ENCODE data around the gene PISD. TPM values are rescaled to one million over a fixed set of nuclear protein-coding genes. Genes with fewer than 3 reads are reported as not detected.
"Not testable (repeated sequence)": the region's sequence is repeated elsewhere in the genome, so short reads cannot be mapped to it uniquely, and the experiment has no call there.

PISD gene
- total RNA-seq, 1 experiment from 2014 or later: 46.4 TPM

DNA sequence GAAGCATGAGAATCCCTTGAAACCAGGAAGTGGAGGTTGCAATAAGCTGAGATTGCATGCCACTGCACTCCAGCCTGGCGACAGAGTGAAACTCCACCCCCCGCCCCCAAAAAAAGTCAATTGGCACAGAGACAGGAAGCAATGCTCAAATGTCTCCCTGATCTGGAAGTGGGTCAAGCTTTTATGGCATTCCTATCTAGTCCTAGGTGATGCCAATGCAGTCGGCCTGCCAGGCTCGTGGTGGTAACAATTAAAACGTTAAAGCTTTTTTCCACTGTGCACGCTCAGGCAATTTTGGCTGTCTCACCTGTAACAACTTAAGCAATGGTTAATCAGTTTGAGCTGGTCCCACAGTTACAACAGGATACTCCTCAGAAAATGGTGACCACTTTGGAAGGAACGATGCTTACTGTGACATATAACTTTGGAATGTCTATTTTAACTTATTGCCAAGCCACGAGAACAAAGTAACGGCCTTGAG, 18.9 kb upstream of the PISD start:
- ChIA-PET POLR2A (ENCODE audit: unreplicated experiment) (interaction anchor here (0.8 kb wide), 1 partner anchor 75 kb away, joined by 4 read pairs; no protein-coding TSS in a partner anchor), CTCF (interaction anchor here (0.6 kb wide), 1 partner anchor 49 kb away, joined by 3 read pairs; no protein-coding TSS in a partner anchor)
- H3K36me3 ChIP-seq (ENCODE audit: low read depth): no peaks in the 10 kb centered on the region
- BruUV-seq (replicated peaks): no TSS peak
- TF ChIP-seq EZH2 (IDR thresholded peaks at IDR 0.05; ENCODE audit: low read depth): no peak
- TF ChIP-seq, protein P1, sequence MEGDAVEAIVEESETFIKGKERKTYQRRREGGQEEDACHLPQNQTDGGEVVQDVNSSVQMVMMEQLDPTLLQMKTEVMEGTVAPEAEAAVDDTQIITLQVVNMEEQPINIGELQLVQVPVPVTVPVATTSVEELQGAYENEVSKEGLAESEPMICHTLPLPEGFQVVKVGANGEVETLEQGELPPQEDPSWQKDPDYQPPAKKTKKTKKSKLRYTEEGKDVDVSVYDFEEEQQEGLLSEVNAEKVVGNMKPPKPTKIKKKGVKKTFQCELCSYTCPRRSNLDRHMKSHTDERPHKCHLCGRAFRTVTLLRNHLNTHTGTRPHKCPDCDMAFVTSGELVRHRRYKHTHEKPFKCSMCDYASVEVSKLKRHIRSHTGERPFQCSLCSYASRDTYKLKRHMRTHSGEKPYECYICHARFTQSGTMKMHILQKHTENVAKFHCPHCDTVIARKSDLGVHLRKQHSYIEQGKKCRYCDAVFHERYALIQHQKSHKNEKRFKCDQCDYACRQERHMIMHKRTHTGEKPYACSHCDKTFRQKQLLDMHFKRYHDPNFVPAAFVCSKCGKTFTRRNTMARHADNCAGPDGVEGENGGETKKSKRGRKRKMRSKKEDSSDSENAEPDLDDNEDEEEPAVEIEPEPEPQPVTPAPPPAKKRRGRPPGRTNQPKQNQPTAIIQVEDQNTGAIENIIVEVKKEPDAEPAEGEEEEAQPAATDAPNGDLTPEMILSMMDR (conservative IDR thresholded peaks at IDR 0.05): no peak
- H3K27me3 ChIP-seq (ENCODE audit: insufficient read depth, low read depth): no peaks in the 10 kb centered on the region
- H3K9me3 ChIP-seq (ENCODE audit: insufficient read depth, low read depth): no peaks in the 10 kb centered on the region
- H3K79me2 ChIP-seq (ENCODE audit: low read depth): no peaks in the 10 kb centered on the region
- H2AFZ ChIP-seq: no peak overlapping the region
- H4K20me1 ChIP-seq (ENCODE audit: insufficient read depth): no peaks in the 10 kb centered on the region
- no peak overlapping the region for H3K27ac ChIP-seq
- H3K9me2 ChIP-seq (ENCODE audit: insufficient read depth): no peaks in the 10 kb centered on the region
- peaks cover 34% of the 10 kb centered on the region for H3F3A ChIP-seq (ENCODE audit: insufficient read depth, low read depth)
- DNase-seq: no peak
- intact Hi-C loops (cut with micrococcal nuclease; ENCODE audit: unreplicated experiment): no loop called here
- no peak overlapping the region for H3K4me2 ChIP-seq
- H3K4me3 ChIP-seq: no peak overlapping the region
- peaks cover 3% of the 10 kb centered on the region; the same call in 1 of the 2 replicates for H3K4me1 ChIP-seq (replicated peaks; ENCODE audit: insufficient read depth)

DNA sequence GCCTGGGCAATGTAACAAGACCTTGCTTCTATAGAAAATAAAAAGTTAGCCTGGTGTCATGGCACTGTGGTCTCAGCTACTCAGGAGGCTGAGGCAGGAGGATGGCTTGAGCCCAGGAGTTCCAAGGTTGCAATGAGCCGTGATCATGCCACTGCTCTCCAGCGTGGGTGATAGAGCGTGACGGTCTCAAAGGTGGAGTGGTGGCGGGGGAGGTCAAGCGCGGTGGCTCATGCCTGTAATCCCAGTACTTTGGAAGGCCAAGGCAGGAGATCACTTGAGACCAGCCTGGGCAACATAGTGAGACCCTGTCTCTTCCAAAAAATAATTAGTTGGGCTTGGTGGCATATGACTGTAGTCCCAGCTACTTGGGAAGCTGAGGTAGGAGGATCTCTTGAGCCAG, 16.7 kb upstream of the PISD start:
- no peak overlapping the region for H3K27ac ChIP-seq
- no peak for DNase-seq
- H2AFZ ChIP-seq: no peak overlapping the region
- CTCF ChIA-PET: no interaction called here
- H3K4me1 ChIP-seq (replicated peaks; ENCODE audit: insufficient read depth): peaks cover 3% of the 10 kb centered on the region; the same call in 1 of the 2 replicates
- no peaks in the 10 kb centered on the region for H3K79me2 ChIP-seq (ENCODE audit: low read depth)
- H3K4me2 ChIP-seq: no peak overlapping the region
- BruUV-seq (replicated peaks): no TSS peak
- no peaks in the 10 kb centered on the region for H3K9me3 ChIP-seq (ENCODE audit: insufficient read depth, low read depth)
- intact Hi-C loops (cut with micrococcal nuclease; ENCODE audit: unreplicated experiment): no loop called here
- POLR2A ChIA-PET (ENCODE audit: unreplicated experiment): no interaction called here
- H3K4me3 ChIP-seq: no peak overlapping the region
- TF ChIP-seq, protein P1 (conservative IDR thresholded peaks at IDR 0.05): no peak
- TF ChIP-seq EZH2 (IDR thresholded peaks at IDR 0.05; ENCODE audit: low read depth): no peak
- H3K36me3 ChIP-seq (ENCODE audit: low read depth): no peaks in the 10 kb centered on the region
- no peaks in the 10 kb centered on the region for H3K27me3 ChIP-seq (ENCODE audit: insufficient read depth, low read depth)
- H3F3A ChIP-seq (ENCODE audit: insufficient read depth, low read depth): peaks cover 34% of the 10 kb centered on the region
- H4K20me1 ChIP-seq (ENCODE audit: insufficient read depth): no peaks in the 10 kb centered on the region
- H3K9me2 ChIP-seq (ENCODE audit: insufficient read depth): no peaks in the 10 kb centered on the region

GRCh38 chr22:31676700-31677099, 14.7 kb upstream of the PISD start:
- no peaks in the 10 kb centered on the region for H4K20me1 ChIP-seq (ENCODE audit: insufficient read depth)
- no TSS peak for BruUV-seq (replicated peaks)
- peaks cover 3% of the 10 kb centered on the region; the same call in 1 of the 2 replicates for H3K4me1 ChIP-seq (replicated peaks; ENCODE audit: insufficient read depth)
- ChIA-PET CTCF (interaction anchor here (0.6 to 1.5 kb wide), 5 partner anchors 11 to 1137 kb away, joined by 4 to 8 read pairs (median 6); no protein-coding TSS in a partner anchor), POLR2A (ENCODE audit: unreplicated experiment) (interaction anchor here (0.5 to 0.9 kb wide), 7 partner anchors 14 to 269 kb away, joined by 3 to 7 read pairs (median 4); partner anchors contain the start of gene PISD)
- H3K27ac ChIP-seq: peak overlapping the region; percentile 45; the same call in 1 of the 2 replicates
- peak; percentile 93 to 96 for DNase-seq
- intact Hi-C loops (cut with micrococcal nuclease; ENCODE audit: unreplicated experiment): no loop called here
- H3K9me2 ChIP-seq (ENCODE audit: insufficient read depth): no peaks in the 10 kb centered on the region
- no peaks in the 10 kb centered on the region for H3K9me3 ChIP-seq (ENCODE audit: insufficient read depth, low read depth)
- peaks cover 32% of the 10 kb centered on the region for H3F3A ChIP-seq (ENCODE audit: insufficient read depth, low read depth)
- H3K79me2 ChIP-seq (ENCODE audit: low read depth): no peaks in the 10 kb centered on the region
- H3K36me3 ChIP-seq (ENCODE audit: low read depth): no peaks in the 10 kb centered on the region
- TF ChIP-seq EZH2 (IDR thresholded peaks at IDR 0.05; ENCODE audit: low read depth): no peak
- TF ChIP-seq, protein P1 (conservative IDR thresholded peaks at IDR 0.05): no peak
- H3K27me3 ChIP-seq (ENCODE audit: insufficient read depth, low read depth): no peaks in the 10 kb centered on the region
- H3K4me2 ChIP-seq: peak overlapping the region; percentile 84
- peak overlapping the region; percentile 89 for H2AFZ ChIP-seq
- peak overlapping the region; percentile 52 for H3K4me3 ChIP-seq

- BruUV-seq (replicated peaks); CTCF ChIA-PET; H3K9me3 ChIP-seq (ENCODE audit: insufficient read depth, low read depth); DNase-seq; H2AFZ ChIP-seq; H3K27ac ChIP-seq; H3K4me3 ChIP-seq; H3K4me1 ChIP-seq (replicated peaks; ENCODE audit: insufficient read depth); POLR2A ChIA-PET (ENCODE audit: unreplicated experiment); H3K27me3 ChIP-seq (ENCODE audit: insufficient read depth, low read depth); H3K4me2 ChIP-seq; H3K9me2 ChIP-seq (ENCODE audit: insufficient read depth); H4K20me1 ChIP-seq (ENCODE audit: insufficient read depth); intact Hi-C loops (cut with micrococcal nuclease; ENCODE audit: unreplicated experiment); H3K79me2 ChIP-seq (ENCODE audit: low read depth); H3K36me3 ChIP-seq (ENCODE audit: low read depth): not testable (repeated sequence)
- H3F3A ChIP-seq (ENCODE audit: insufficient read depth, low read depth): peaks cover 16% of the 10 kb centered on the region; the same call in 1 of the 2 replicates
Observed at GRCh38 chr22:31674219-31674618, 12.2 kb upstream of the PISD start.

DNA sequence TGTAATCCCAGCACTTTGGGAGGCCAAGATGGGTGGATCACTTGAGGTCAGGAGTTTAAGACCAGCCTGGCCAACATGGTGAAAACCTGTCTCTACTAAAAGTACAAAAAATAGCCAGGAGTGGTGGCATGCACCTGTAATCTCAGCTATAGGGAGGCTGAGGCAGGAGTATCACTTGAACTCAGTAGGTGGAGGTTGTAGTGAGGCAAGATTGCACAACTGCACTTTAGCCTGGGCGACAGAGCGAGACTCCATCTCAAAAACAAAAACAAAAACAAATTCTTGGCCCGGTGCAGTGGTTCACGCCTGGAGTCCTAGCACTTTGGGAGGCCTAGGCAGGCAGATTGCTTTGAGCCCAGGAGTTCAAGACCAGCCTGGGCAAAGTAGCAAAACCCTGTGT, 6.8 kb upstream of the PISD start:
- H3K4me2 ChIP-seq; H3K9me3 ChIP-seq (ENCODE audit: insufficient read depth, low read depth); H3K36me3 ChIP-seq (ENCODE audit: low read depth); H3F3A ChIP-seq (ENCODE audit: insufficient read depth, low read depth); BruUV-seq (replicated peaks); DNase-seq; POLR2A ChIA-PET (ENCODE audit: unreplicated experiment); H3K27ac ChIP-seq; H3K4me3 ChIP-seq; H3K4me1 ChIP-seq (replicated peaks; ENCODE audit: insufficient read depth); H3K79me2 ChIP-seq (ENCODE audit: low read depth); H3K9me2 ChIP-seq (ENCODE audit: insufficient read depth); H4K20me1 ChIP-seq (ENCODE audit: insufficient read depth); CTCF ChIA-PET; H2AFZ ChIP-seq; H3K27me3 ChIP-seq (ENCODE audit: insufficient read depth, low read depth): not testable (repeated sequence)
- intact Hi-C loops (cut with micrococcal nuclease; ENCODE audit: unreplicated experiment): loop anchor here (5.0 to 10.0 kb wide), 2 partner anchors 278 to 416 kb away; no protein-coding TSS in a partner anchor

Data from PC-9 (cell line).